ENCODE data around the gene ASB1. TPM values are rescaled to one million over a fixed set of nuclear protein-coding genes. Genes with fewer than 3 reads are reported as not detected.
A peak's percentile ranks its signal among the peaks of the same experiment; 100 is the strongest.
"Not testable (repeated sequence)": the region's sequence is repeated elsewhere in the genome, so short reads cannot be mapped to it uniquely, and the experiment has no call there.

Gene ASB1
- total RNA-seq, 2 experiments from 2014 or later: 34.5 to 35.6 TPM

DNA sequence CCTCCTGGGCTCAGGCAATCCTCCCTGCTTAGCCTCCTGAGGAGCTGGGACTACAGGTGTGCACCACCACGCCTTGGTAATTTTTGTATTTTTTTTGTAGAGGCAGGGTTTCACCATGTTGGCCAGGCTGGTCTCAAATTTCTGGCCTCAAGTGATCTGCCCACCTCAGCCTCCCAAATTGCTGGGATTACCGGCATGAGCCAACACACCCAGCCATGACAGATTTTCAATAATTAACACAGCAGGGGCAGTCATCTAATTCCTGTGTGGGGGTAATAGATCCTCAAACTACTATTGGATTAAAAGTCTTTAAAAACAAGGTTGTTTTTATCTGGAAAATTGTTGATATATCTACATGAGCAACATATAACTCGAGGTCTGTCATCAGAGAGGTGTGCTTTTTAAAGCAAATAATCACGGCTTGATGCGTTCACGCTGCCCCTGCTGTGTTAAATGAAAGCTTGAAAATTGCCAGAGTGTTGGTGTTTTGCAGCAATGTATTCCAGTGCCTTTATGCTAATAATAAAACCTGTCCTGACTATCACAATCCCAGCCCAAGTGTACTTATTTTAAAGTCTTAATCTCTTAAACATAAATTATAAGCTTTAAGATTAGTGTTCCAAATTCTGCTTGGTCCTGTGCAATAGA, 35.6 kb upstream of the ASB1 start:
- Mint-ChIP-seq H3K9me3 (ENCODE audit: low read depth) (no peaks in the 10 kb centered on the region), H3K36me3 (peaks cover 3% of the 10 kb centered on the region), H3K4me1 (peaks cover 7% of the 10 kb centered on the region), H3K4me3 (no peak overlapping the region), H3K27ac (no peak overlapping the region), H3K27me3 (no peaks in the 10 kb centered on the region)
- DNase-seq (no peak), ATAC-seq (no peak)
- CTCF ChIA-PET: no interaction called here

DNA sequence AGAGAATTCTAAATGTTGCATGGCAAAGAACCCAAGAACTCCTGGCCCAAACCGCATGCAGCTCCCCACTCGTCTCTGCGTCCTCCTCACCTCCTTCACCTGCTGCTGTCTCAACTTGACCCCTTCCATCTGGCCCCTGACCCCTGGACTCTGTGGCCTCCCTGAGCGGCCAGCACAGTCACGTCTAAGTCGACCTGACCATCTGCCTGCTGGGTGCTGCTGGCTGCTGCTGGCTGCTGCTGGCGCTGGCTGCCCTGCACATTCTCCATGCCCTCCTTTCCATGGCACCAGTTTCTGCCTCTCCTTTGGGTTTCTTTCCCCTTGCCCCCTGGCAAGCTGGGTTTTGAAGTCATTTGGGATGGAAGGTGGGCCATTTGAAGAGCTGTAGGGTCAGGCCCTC, 30.1 kb upstream of the ASB1 start:
- H3K4me3 Mint-ChIP-seq: no peak overlapping the region
- ATAC-seq (no peak), DNase-seq (no peak)
- no peaks in the 10 kb centered on the region for H3K4me1 Mint-ChIP-seq
- CTCF ChIA-PET: no interaction called here
- H3K27ac Mint-ChIP-seq: no peak overlapping the region
- peaks cover 3% of the 10 kb centered on the region for H3K36me3 Mint-ChIP-seq
- H3K27me3 Mint-ChIP-seq: no peaks in the 10 kb centered on the region
- H3K9me3 Mint-ChIP-seq (ENCODE audit: low read depth): no peaks in the 10 kb centered on the region

DNA sequence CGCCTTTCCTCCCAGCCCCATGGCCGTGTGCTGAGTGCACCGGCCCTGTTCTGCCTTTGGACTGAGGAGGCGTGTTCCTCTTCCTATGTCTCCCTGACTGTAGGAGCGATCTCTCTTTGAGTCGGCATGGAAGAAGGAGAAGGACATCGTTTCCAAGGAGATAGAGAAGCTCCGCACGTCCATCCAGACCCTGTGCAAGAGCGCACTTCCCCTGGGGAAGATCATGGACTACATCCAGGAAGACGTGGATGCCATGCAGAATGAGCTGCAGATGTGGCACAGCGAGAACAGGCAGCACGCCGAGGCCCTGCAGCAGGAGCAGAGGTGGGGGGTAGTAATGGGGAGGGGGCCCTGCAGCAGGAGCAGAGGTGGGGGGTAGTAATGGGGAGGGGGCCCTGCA, 29.4 kb upstream of the ASB1 start:
- CTCF ChIA-PET: no interaction called here
- Mint-ChIP-seq H3K9me3 (ENCODE audit: low read depth) (no peaks in the 10 kb centered on the region), H3K4me3 (no peak overlapping the region), H3K36me3 (peaks cover 3% of the 10 kb centered on the region), H3K27ac (no peak overlapping the region), H3K4me1 (no peaks in the 10 kb centered on the region), H3K27me3 (no peaks in the 10 kb centered on the region)
- DNase-seq (no peak), ATAC-seq (no peak)

DNA sequence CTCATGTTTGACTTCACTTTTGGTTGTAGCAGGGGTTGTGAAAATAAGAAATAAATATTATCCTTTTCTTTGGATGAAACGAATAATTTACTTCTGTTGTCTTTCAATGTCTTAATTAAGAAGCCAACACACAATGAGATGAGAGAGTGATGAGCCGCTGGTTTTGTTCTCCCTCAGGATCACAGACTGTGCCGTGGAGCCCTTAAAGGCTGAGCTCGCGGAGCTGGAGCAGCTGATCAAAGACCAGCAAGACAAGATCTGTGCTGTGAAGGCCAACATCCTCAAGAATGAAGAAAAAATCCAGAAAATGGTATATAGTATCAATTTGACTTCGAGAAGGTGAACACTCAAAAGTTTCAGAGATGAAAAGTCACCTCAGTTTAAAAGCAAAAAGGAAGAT, 28.1 kb upstream of the ASB1 start:
- no peak overlapping the region for H3K4me3 Mint-ChIP-seq
- H3K4me1 Mint-ChIP-seq: no peaks in the 10 kb centered on the region
- peaks cover 3% of the 10 kb centered on the region for H3K36me3 Mint-ChIP-seq
- CTCF ChIA-PET: no interaction called here
- no peaks in the 10 kb centered on the region for H3K9me3 Mint-ChIP-seq (ENCODE audit: low read depth)
- DNase-seq: no peak
- no peaks in the 10 kb centered on the region for H3K27me3 Mint-ChIP-seq
- H3K27ac Mint-ChIP-seq: no peak overlapping the region
- ATAC-seq: no peak

DNA sequence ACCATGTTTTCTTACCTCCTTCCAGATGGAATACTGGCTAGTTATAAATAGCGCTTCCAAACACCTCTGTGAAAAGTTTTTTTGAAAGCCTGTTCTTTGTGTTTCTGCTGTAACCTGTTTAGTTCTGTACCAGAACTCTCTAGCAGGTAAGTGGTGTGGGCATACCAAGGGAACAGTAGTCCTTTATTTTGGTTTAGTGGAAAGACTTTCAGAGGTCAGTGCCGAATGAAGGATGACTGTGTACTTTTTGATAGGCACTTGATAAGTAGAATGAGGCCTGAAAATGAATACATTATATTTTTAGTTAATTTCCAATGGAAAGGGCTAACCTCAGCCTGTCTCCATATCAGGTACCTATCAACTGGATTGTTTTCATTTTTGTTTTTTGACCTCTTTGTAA, 27.6 kb upstream of the ASB1 start:
- Mint-ChIP-seq H3K27ac (no peak overlapping the region), H3K4me1 (no peaks in the 10 kb centered on the region), H3K9me3 (ENCODE audit: low read depth) (no peaks in the 10 kb centered on the region), H3K4me3 (no peak overlapping the region), H3K27me3 (no peaks in the 10 kb centered on the region), H3K36me3 (peaks cover 3% of the 10 kb centered on the region)
- ATAC-seq (no peak), DNase-seq (no peak)
- CTCF ChIA-PET: no interaction called here

DNA sequence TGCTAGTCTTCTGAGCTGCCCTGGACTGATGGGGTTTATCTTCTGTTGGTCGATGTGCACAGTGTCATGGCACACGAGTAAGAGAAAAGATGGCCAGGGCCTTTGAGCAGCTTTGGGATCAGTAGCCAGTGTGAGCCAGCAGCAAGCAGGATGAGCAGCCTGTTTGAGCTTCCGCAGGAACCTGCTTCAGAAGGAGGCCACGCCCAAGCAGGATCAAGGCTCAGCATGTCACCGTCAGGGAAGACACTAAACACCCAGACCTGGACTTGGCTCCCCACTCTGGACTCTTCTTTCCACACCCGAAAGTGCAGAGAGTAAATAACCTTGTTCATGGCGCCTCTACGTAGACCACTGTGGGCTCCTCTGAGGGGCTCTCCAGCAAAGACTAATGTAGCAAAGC, 25.2 kb upstream of the ASB1 start:
- no peak for DNase-seq
- Mint-ChIP-seq H3K4me1 (peaks cover 9% of the 10 kb centered on the region), H3K27ac (no peak overlapping the region), H3K27me3 (no peaks in the 10 kb centered on the region), H3K9me3 (ENCODE audit: low read depth) (no peaks in the 10 kb centered on the region), H3K4me3 (no peak overlapping the region), H3K36me3 (no peaks in the 10 kb centered on the region)
- CTCF ChIA-PET: no interaction called here
- no peak for ATAC-seq

DNA sequence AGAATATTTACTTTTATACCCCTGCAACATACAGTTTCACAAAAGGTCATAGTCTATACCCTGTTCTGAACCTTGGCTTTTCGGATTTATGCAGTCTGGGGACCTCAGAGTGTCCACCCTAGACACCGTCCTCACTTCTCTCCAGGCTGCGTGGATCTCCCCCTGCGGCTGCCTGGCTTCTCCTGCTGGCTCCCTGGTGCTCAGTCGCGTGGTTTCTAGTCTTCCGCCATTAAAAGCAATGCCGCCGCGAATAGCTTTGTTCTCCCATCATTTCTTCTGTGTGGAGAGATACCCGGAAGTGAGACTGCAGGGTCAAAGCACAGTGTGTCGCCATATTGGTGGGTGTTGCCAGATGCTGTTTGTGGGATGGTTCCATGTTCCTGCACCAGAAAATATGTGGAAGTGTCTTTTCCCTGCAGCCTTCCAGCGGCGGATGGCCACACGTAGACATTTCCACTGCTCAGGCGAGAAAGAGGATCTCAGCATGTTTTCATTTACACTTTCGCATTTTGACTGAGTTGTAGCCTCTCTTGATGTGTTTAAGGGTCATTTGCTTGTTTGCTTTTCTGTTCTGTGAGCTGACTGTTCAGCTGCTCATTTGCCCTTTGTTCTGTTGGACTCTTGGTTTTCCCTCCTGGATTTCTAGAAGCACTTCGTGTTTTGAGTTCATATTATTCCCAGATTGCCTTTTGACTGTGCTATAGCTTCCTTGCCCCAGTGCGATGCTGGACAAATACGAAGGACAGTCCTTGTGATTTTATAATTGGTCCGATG, 22.9 kb upstream of the ASB1 start:
- Mint-ChIP-seq H3K9me3 (ENCODE audit: low read depth) (no peaks in the 10 kb centered on the region), H3K27ac (no peak overlapping the region), H3K27me3 (no peaks in the 10 kb centered on the region), H3K4me3 (no peak overlapping the region), H3K36me3 (no peaks in the 10 kb centered on the region), H3K4me1 (peaks cover 9% of the 10 kb centered on the region)
- CTCF ChIA-PET: no interaction called here
- ATAC-seq: no peak
- DNase-seq: no peak

DNA sequence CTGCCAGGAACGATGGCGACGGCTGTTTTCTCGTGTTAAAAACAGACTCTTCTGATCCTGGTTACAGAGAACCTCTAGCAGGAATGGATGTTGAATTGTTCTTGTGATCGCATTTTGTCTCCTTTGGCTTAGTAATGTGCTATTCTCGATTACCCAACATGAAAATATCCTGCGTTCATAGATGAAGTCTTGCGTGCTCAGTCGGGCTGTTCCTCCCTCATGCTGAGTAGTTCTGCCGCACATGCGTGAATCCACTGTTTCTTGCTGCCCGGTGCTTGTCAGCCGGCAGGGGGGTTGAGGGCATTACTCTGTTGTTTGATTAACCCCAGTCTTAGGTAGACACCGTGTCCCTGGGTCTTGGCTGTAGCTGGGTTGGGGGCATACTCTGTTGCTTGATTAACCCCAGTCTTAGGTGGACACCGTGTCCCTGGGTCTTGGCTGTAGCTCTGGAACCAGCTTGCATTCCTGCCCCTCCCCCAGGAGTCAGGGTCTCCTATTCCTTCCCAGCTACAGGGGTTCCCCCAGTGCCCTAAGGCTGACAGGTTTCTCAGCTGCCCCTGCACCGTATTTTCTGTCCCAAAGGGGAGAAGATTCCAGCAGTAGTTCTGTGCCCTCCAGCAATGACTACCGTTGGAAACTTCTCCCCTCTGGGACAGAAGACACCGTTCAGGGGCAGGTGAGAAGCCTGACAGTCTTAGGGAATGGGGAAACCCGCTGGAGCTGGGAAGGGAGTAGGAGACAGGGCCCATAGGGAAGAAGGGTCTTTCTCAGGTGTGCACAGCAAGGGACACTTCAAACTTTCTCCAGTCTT, 22.1 kb upstream of the ASB1 start:
- CTCF ChIA-PET: interaction anchor here (0.8 kb wide), 2 partner anchors 15 to 34 kb away, joined by 3 to 4 read pairs; no protein-coding TSS in a partner anchor
- H3K4me1 Mint-ChIP-seq: peaks cover 9% of the 10 kb centered on the region
- H3K4me3 Mint-ChIP-seq: no peak overlapping the region
- no peak for ATAC-seq
- no peaks in the 10 kb centered on the region for H3K36me3 Mint-ChIP-seq
- no peak overlapping the region for H3K27ac Mint-ChIP-seq
- no peaks in the 10 kb centered on the region for H3K27me3 Mint-ChIP-seq
- no peaks in the 10 kb centered on the region for H3K9me3 Mint-ChIP-seq (ENCODE audit: low read depth)
- DNase-seq: no peak

DNA sequence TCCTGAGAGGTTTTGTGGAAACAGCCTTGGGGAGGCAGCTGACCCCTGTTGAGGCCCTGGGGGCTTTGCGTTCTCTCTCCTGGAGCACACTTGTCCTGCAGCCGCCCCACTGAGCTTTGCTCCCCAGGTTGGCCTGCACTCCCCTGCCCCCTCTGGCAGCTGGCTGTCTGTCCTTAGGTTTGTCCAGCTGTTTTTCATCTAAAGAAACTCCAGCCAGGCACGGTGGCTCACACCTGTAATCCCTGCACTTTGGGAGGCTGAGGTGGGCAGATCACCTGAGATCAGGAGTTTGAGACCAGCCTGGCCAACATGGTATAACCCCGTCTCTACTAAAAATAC, 21.5 kb upstream of the ASB1 start:
- peak overlapping the region; percentile 24 for H3K27ac Mint-ChIP-seq
- not testable (repeated sequence) for H3K27me3 Mint-ChIP-seq; H3K36me3 Mint-ChIP-seq; H3K4me3 Mint-ChIP-seq; ATAC-seq; DNase-seq; H3K9me3 Mint-ChIP-seq (ENCODE audit: low read depth); H3K4me1 Mint-ChIP-seq
- CTCF ChIA-PET: interaction anchor here (0.8 kb wide), 2 partner anchors 15 to 34 kb away, joined by 3 to 4 read pairs; no protein-coding TSS in a partner anchor

DNA sequence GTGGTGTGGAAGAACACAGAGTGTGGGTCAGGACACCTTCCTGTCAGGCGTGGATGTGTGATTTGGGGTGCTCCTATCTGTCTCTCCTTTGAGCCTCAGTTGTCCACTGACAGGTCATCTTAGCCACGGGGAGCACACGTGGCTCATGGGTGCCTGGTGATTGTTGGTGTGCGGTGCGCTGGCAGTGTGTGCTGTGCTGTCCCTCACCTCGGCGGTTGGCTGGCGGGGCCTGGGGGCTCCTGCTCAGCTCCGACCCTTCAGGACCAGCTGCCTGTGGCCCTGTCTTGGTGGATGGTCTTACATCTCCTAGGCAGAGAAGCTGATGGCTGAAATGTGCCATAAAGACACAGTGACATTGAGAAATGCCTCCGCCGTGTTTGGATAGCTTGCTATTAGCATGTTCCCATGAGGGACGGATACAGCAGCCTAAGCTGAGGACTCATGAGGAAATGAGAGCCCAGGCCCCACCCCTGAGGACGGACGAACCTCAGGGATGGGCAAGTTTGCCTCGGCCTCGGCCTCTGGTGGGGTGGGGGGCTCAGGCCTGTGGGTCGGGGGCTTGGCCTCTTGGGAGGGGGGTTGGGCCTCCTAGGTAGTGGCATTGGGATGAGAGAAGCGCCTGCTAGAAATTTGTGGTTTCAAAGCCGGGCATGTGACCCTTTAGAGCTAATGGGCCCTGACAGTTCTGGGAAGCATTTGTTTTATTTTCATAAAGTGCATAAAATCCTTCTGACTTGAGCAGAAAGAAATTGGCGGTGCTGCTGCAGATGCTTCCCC, 20.3 kb upstream of the ASB1 start:
- Mint-ChIP-seq H3K27me3 (no peaks in the 10 kb centered on the region), H3K4me1 (peaks cover 9% of the 10 kb centered on the region)
- no peak for ATAC-seq

DNA sequence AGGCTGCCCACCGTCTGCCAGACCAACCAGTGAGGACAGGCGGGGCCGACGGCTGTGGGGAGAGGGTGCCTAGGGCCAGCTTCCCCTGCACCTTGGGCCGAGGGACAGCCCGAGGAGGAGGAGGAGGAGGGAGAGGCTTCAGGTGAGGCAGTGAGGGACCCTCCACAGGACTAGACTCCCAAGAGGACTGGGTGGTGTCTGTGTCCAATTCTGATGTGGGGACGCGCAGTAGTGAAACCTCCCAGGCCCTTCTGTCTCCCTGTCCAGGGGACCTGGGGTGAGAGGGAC, 19.8 kb upstream of the ASB1 start:
- no peak for ATAC-seq
- Mint-ChIP-seq H3K27me3 (no peaks in the 10 kb centered on the region), H3K9me3 (ENCODE audit: low read depth) (no peaks in the 10 kb centered on the region), H3K27ac (no peak overlapping the region), H3K36me3 (no peaks in the 10 kb centered on the region), H3K4me3 (no peak overlapping the region), H3K4me1 (peaks cover 9% of the 10 kb centered on the region)
- DNase-seq: no peak
- CTCF ChIA-PET: no interaction called here

More for the DNA sequence above, 20.3 kb upstream of the ASB1 start:
- Mint-ChIP-seq H3K4me3 (no peak overlapping the region), H3K27ac (no peak overlapping the region), H3K36me3 (no peaks in the 10 kb centered on the region), H3K9me3 (ENCODE audit: low read depth) (no peaks in the 10 kb centered on the region)
- no peak for DNase-seq
- CTCF ChIA-PET: no interaction called here

DNA sequence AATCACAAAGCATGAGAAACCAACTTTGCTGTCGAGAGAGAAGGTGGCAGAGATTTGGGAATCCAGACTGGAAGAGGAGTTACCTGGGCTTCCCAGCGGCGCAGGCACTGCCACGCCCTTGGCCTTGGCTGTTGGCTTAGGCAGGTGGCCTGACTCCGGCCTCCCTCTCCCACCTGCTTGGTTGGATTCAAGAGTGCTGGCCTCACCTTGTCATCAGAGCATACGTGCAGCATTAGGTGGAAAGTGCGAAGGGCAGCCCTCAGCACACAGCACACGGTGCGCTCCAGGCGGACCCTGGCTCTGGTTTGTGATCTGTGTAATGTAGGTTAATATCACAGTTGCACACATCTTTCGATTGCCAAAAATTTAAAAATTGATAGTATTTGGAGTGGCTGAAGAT, 19.2 kb upstream of the ASB1 start:
- H3K27me3 Mint-ChIP-seq: no peaks in the 10 kb centered on the region
- ATAC-seq (no peak), DNase-seq (no peak)
- peaks cover 9% of the 10 kb centered on the region for H3K4me1 Mint-ChIP-seq
- CTCF ChIA-PET: no interaction called here
- no peak overlapping the region for H3K4me3 Mint-ChIP-seq
- no peak overlapping the region for H3K27ac Mint-ChIP-seq
- no peaks in the 10 kb centered on the region for H3K36me3 Mint-ChIP-seq
- H3K9me3 Mint-ChIP-seq (ENCODE audit: low read depth): no peaks in the 10 kb centered on the region

DNA sequence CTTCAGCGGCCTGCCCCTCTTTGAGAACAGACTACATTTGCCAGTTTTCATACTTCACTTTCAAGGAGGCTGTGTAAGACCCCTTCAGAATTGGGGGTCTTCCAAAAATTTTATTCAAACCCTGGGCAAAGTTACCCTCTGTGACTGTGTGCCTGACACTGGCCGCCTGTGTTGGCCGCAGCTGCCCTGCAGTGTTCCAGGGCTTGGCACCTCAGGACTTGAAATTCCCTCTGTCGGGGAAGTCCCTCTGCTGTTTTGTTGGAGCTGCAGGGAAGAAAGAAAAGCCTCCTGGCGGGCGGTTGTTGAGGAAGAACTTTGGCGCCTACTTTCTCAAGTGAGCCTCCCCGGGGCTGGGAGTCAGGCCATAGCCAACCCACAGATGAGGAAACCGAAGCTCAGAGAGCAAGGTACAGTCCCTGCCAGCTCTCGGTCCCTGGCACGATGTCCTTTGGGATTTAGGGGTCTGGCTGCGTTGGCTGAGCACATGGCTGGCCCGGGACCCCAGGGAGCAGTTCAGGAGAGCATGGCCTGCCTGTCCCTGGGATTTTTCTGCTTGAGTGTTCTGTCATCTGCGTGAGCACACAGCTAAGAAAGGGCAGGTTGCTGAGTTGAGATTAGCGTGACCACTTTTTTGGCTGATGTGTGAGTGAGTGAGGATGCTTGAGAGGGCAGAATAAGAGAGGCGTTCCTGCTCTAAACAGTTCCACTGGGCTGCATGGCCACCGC, 17.9 kb upstream of the ASB1 start:
- no peak for ATAC-seq
- Mint-ChIP-seq H3K27me3 (no peaks in the 10 kb centered on the region), H3K9me3 (ENCODE audit: low read depth) (no peaks in the 10 kb centered on the region), H3K4me1 (peaks cover 9% of the 10 kb centered on the region), H3K27ac (no peak overlapping the region), H3K36me3 (no peaks in the 10 kb centered on the region), H3K4me3 (no peak overlapping the region)
- no peak for DNase-seq
- CTCF ChIA-PET: no interaction called here
